DND-41 (cell line): ENCODE data around the gene SP8.

Experiments
- ATAC-seq: fragments of 200-7000 bp; cut with Tn5 transposase; 3 replicates; pipeline ENCODE4 v1.9.1; 2021; ENCODE audit warnings: low read depth; ENCODE audit not compliant: insufficient read depth
- DNase-seq: peaks from one replicate; pipeline ENCODE4 v3.0.0-alpha.2; 2020
- H2AFZ ChIP-seq: 2 replicates; pipeline ENCODE4 v1.6.0; 2012; ENCODE audit warnings: low read depth, low read length
- H3K27ac ChIP-seq: 2 replicates; pipeline ENCODE4 v1.5.1; 2012; ENCODE audit warnings: low read length, inconsistent platforms
- H3K27me3 ChIP-seq: fragments of 200-600 bp; sonication (generic); 2 replicates; pipeline ENCODE4 v1.6.0; 2012; ENCODE audit warnings: low read length, mild to moderate bottlenecking, inconsistent platforms; ENCODE audit not compliant: insufficient read depth, poor library complexity
- H3K36me3 ChIP-seq: 2 replicates; pipeline ENCODE4 v1.5.1; 2012; ENCODE audit warnings: low read length, inconsistent platforms; ENCODE audit not compliant: insufficient read depth
- H3K4me1 ChIP-seq: 2 replicates; pipeline ENCODE4 v1.5.1; 2012; ENCODE audit warnings: mild to moderate bottlenecking, low read length; ENCODE audit not compliant: insufficient read depth
- H3K4me2 ChIP-seq: 2 replicates; pipeline ENCODE4 v1.6.0; 2012; ENCODE audit warnings: mild to moderate bottlenecking, moderate library complexity, low read length, inconsistent platforms; ENCODE audit not compliant: insufficient read depth
- H3K4me3 ChIP-seq, 2 experiments: fragments of 200-600 bp in 1 of 2; shearing (Covaris generic) in 1 of 2; 2 replicates each; pipeline ENCODE4 v1.5.1; 2012 to 2016; ENCODE audit warnings: inconsistent platforms in 2 of 2, low read length in 2 of 2, mild to moderate bottlenecking in 2 of 2, low read depth in 1 of 2, moderate library complexity in 1 of 2
- H3K79me2 ChIP-seq: 2 replicates; pipeline ENCODE4 v1.6.0; 2012; ENCODE audit warnings: low read length, inconsistent platforms; ENCODE audit not compliant: insufficient read depth
- H3K9ac ChIP-seq: 2 replicates; pipeline ENCODE4 v1.6.0; 2012; ENCODE audit warnings: low read depth, mild to moderate bottlenecking, inconsistent platforms, low read length, moderate library complexity
- H3K9me3 ChIP-seq: 2 replicates; pipeline ENCODE4 v1.5.1; 2012; ENCODE audit warnings: low read length, moderate library complexity, mild to moderate bottlenecking, inconsistent platforms; ENCODE audit not compliant: insufficient read depth, severe bottlenecking
- H4K20me1 ChIP-seq: 2 replicates; pipeline ENCODE4 v1.6.0; 2012; ENCODE audit warnings: low read length; ENCODE audit not compliant: insufficient read depth
- CTCF ChIP-seq: IDR thresholded peaks from 2 replicates; pipeline ENCODE4 v1.5.1; 2012; ENCODE audit warnings: borderline replicate concordance, low read length, moderate library complexity, mild to moderate bottlenecking; ENCODE audit not compliant: poor library complexity, severe bottlenecking; ENCODE audit errors: extremely low read depth
- EZH2 ChIP-seq: IDR thresholded peaks from 3 replicates; pipeline ENCODE4 v1.6.1; 2012; ENCODE audit warnings: borderline replicate concordance, low read depth, mild to moderate bottlenecking, moderate library complexity, low read length, inconsistent platforms; ENCODE audit not compliant: severe bottlenecking

Gene SP8

DNA sequence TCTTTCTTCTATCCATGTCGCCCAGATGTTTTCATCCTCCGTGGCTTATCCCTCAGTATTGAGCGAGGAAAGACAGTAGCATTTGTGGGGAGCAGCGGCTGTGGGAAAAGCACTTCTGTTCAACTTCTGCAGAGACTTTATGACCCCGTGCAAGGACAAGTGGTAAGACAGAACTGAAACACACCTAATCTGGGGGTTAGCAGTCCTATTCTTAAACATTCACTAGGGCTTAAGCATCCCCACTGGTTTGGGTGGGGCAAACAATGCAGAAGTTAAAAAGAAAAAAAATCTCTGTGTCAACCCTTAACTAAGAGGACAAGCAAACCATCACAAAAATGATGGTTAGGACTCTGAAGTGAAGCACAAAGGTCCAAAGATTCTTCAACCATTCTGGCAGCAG lies 43.8 kb downstream of the SP8 start:
- H3K36me3 ChIP-seq: no peaks in the 10 kb centered on the region
- no peak for DNase-seq
- H2AFZ ChIP-seq: no peak overlapping the region
- H3K4me3 ChIP-seq: no peak overlapping the region
- H4K20me1 ChIP-seq: no peaks in the 10 kb centered on the region
- no peak overlapping the region for H3K27ac ChIP-seq
- no peak overlapping the region for H3K9ac ChIP-seq
- ATAC-seq: no peak
- no peaks in the 10 kb centered on the region for H3K9me3 ChIP-seq
- H3K79me2 ChIP-seq: no peaks in the 10 kb centered on the region
- no peak for TF ChIP-seq CTCF
- no peak for TF ChIP-seq EZH2
- H3K27me3 ChIP-seq: no peaks in the 10 kb centered on the region
- H3K4me1 ChIP-seq: no peaks in the 10 kb centered on the region
- no peak overlapping the region for H3K4me2 ChIP-seq

- H3K4me3 ChIP-seq: no peak overlapping the region
- ATAC-seq: no peak
- H3K79me2 ChIP-seq: no peaks in the 10 kb centered on the region
- no peaks in the 10 kb centered on the region for H3K27me3 ChIP-seq
- no peaks in the 10 kb centered on the region for H3K9me3 ChIP-seq
- H3K36me3 ChIP-seq: no peaks in the 10 kb centered on the region
- DNase-seq: no peak
- H3K4me1 ChIP-seq: no peaks in the 10 kb centered on the region
- H3K9ac ChIP-seq: no peak overlapping the region
- no peak overlapping the region for H2AFZ ChIP-seq
- H3K4me2 ChIP-seq: no peak overlapping the region
- no peak overlapping the region for H3K27ac ChIP-seq
- no peaks in the 10 kb centered on the region for H4K20me1 ChIP-seq
- TF ChIP-seq CTCF (no peak), EZH2 (no peak)
These were observed 44.9 kb downstream of the SP8 start for GRCh38 chr7:20741801-20742200.

DNA sequence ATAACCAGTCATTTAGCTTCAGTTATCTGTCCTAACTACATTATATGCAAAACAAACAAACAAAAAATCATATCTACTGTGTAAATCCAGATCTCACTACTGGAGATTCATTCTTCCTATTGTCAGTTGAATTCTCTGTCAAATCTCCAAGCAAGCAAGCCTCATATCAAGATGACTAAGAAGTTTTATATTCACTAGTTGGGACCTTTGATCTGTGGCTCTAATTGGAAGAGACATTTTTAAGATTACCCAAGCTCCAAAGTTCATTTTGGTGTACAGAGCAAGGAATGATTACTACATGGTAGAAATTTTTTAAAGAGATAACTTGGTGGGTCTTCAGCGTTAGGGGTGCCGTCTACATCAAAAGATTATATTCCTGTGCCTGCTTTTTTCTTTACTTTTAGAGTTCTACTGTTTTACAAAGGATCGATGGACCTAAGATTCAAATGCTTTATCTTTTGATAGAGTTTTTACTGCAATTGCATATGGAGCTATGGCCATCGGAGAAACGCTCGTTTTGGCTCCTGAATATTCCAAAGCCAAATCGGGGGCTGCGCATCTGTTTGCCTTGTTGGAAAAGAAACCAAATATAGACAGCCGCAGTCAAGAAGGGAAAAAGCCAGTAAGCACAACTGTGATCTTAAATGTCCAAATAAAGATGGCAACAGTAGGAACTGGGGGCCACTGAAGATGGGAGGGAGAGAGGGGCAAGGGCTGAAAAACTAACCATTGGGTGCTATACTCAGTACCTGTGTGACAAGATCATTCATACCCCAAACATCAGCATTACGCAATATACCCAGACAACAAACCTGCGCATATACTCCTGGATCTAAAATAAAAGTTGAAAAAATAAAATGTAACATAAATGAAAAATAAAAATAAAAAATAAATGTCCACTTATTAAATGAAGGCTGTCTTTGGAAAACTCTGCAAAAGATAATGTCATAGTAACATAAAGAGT lies 47.9 kb downstream of the SP8 start:
- H3K9ac ChIP-seq: no peak overlapping the region
- no peak overlapping the region for H3K27ac ChIP-seq
- DNase-seq (no peak), ATAC-seq (no peak)
- H3K27me3 ChIP-seq: no peaks in the 10 kb centered on the region
- no peak overlapping the region for H3K4me3 ChIP-seq
- H3K36me3 ChIP-seq: no peaks in the 10 kb centered on the region
- no peaks in the 10 kb centered on the region for H3K9me3 ChIP-seq
- H3K4me1 ChIP-seq: no peaks in the 10 kb centered on the region
- H3K79me2 ChIP-seq: no peaks in the 10 kb centered on the region
- H2AFZ ChIP-seq: no peak overlapping the region
- TF ChIP-seq EZH2 (no peak), CTCF (no peak)
- H3K4me2 ChIP-seq: no peak overlapping the region
- H4K20me1 ChIP-seq: no peaks in the 10 kb centered on the region
